ENCODE results near the gene PLA2G15.

Gene PLA2G15

GRCh38 chr16:68202091-68202519 lies 43.1 kb upstream of the PLA2G15 start:
- H3K79me2 ChIP-seq (ENCODE audit: insufficient read depth, low read length): 0 out of 2 replicates have a peak, but pooled peaks cover 4% of the 10 kb centered on the region
- H3F3A ChIP-seq (ENCODE audit: insufficient read depth): no peaks in the 10 kb centered on the region; the same call in 1 of the 2 replicates

GRCh38 chr16:68206245-68206644 lies 38.9 kb upstream of the PLA2G15 start:
- H3K9me2 ChIP-seq (replicated peaks; ENCODE audit: insufficient read depth, low read length): no peaks in the 10 kb centered on the region
- H4K20me1 ChIP-seq (ENCODE audit: low read depth, low read length): no peaks in the 10 kb centered on the region
- no peak overlapping the region for H2AFZ ChIP-seq (ENCODE audit: low read depth, low read length, severe bottlenecking)
- TF ChIP-seq EZH2phosphoT487 (conservative IDR thresholded peaks at IDR 0.05; ENCODE audit: low read length): no peak
- TF ChIP-seq CTCF (IDR thresholded peaks at IDR 0.05; ENCODE audit: insufficient read depth, low read length, poor library complexity, severe bottlenecking): no peak
- H3K9ac ChIP-seq (ENCODE audit: low read length): no peak overlapping the region
- H3K27me3 ChIP-seq (ENCODE audit: low read length): no peaks in the 10 kb centered on the region
- H3K4me3 ChIP-seq (ENCODE audit: insufficient read depth, low read length, poor library complexity, severe bottlenecking): no peak overlapping the region
- H3K27ac ChIP-seq (ENCODE audit: low read depth, low read length): no peak overlapping the region
- no peaks in the 10 kb centered on the region for H3K79me2 ChIP-seq (ENCODE audit: insufficient read depth, low read length)
- H3K9me3 ChIP-seq (ENCODE audit: insufficient read depth, low read length): no peaks in the 10 kb centered on the region
- H3K36me3 ChIP-seq (ENCODE audit: low read length): no peaks in the 10 kb centered on the region
- no peaks in the 10 kb centered on the region for H3F3A ChIP-seq (ENCODE audit: insufficient read depth)
- no peak overlapping the region for H3K4me2 ChIP-seq (ENCODE audit: low read depth, low read length, poor library complexity, severe bottlenecking)

More at GRCh38 chr16:68202091-68202519, 43.1 kb upstream of the PLA2G15 start:
- no peak overlapping the region for H3K4me2 ChIP-seq (ENCODE audit: low read depth, low read length, poor library complexity, severe bottlenecking)
- no peak overlapping the region for H3K4me3 ChIP-seq (ENCODE audit: insufficient read depth, low read length, poor library complexity, severe bottlenecking)
- TF ChIP-seq CTCF (IDR thresholded peaks at IDR 0.05; ENCODE audit: insufficient read depth, low read length, poor library complexity, severe bottlenecking) (no peak), EZH2phosphoT487 (conservative IDR thresholded peaks at IDR 0.05; ENCODE audit: low read length) (no peak)
- no peaks in the 10 kb centered on the region for H3K9me2 ChIP-seq (replicated peaks; ENCODE audit: insufficient read depth, low read length)
- no peak overlapping the region for H3K9ac ChIP-seq (ENCODE audit: low read length)
- H3K27ac ChIP-seq (ENCODE audit: low read depth, low read length): no peak overlapping the region
- H3K27me3 ChIP-seq (ENCODE audit: low read length): no peaks in the 10 kb centered on the region
- no peaks in the 10 kb centered on the region for H4K20me1 ChIP-seq (ENCODE audit: low read depth, low read length)
- H3K36me3 ChIP-seq (ENCODE audit: low read length): no peaks in the 10 kb centered on the region
- no peak overlapping the region for H2AFZ ChIP-seq (ENCODE audit: low read depth, low read length, severe bottlenecking)
- H3K9me3 ChIP-seq (ENCODE audit: insufficient read depth, low read length): no peaks in the 10 kb centered on the region

GRCh38 chr16:68214726-68215125 lies 30.4 kb upstream of the PLA2G15 start:
- H3K27me3 ChIP-seq (ENCODE audit: low read length): no peaks in the 10 kb centered on the region
- no peaks in the 10 kb centered on the region for H3K9me2 ChIP-seq (replicated peaks; ENCODE audit: insufficient read depth, low read length)
- no peak for TF ChIP-seq CTCF (IDR thresholded peaks at IDR 0.05; ENCODE audit: insufficient read depth, low read length, poor library complexity, severe bottlenecking)
- no peak for TF ChIP-seq EZH2phosphoT487 (conservative IDR thresholded peaks at IDR 0.05; ENCODE audit: low read length)
- no peak overlapping the region for H2AFZ ChIP-seq (ENCODE audit: low read depth, low read length, severe bottlenecking)
- no peaks in the 10 kb centered on the region for H3K9me3 ChIP-seq (ENCODE audit: insufficient read depth, low read length)
- no peaks in the 10 kb centered on the region for H3K79me2 ChIP-seq (ENCODE audit: insufficient read depth, low read length)
- H3K4me3 ChIP-seq (ENCODE audit: insufficient read depth, low read length, poor library complexity, severe bottlenecking): no peak overlapping the region
- H4K20me1 ChIP-seq (ENCODE audit: low read depth, low read length): no peaks in the 10 kb centered on the region
- H3K9ac ChIP-seq (ENCODE audit: low read length): no peak overlapping the region
- H3K4me2 ChIP-seq (ENCODE audit: low read depth, low read length, poor library complexity, severe bottlenecking): no peak overlapping the region
- no peaks in the 10 kb centered on the region for H3F3A ChIP-seq (ENCODE audit: insufficient read depth)
- H3K36me3 ChIP-seq (ENCODE audit: low read length): no peaks in the 10 kb centered on the region
- H3K27ac ChIP-seq (ENCODE audit: low read depth, low read length): no peak overlapping the region
